ENCODE data around the gene ZXDA. TPM values are rescaled to one million over a fixed set of nuclear protein-coding genes. Genes with fewer than 3 reads are reported as not detected.
A peak's percentile ranks its signal among the peaks of the same experiment; 100 is the strongest.
"Not testable (repeated sequence)": the region's sequence is repeated elsewhere in the genome, so short reads cannot be mapped to it uniquely, and the experiment has no call there.

The ZXDA gene
- 1 to 10 TPM; 3.4 to 3.6 TPM for total RNA-seq
- long read RNA-seq, full-length matches to known transcripts: 2 of 2 reads
- long read RNA-seq, partial matches to known transcripts: 0 of 2 reads
- long read RNA-seq, other reads (novel, unspliced or antisense): 0 of 2 reads

- not testable (repeated sequence) for DNase-seq
- peak; percentile 77 to 89 for ATAC-seq
- intact Hi-C loops (cut with DNase I): loop anchor here in 1 of 2 donors (5.0 kb wide), 1 partner anchor 318 kb away; the partner anchor contains the start of gene ZXDB
Observed at GRCh38 chrX:57910287-57910912, at the start of gene ZXDA. ZXDA (minus strand) TSS chrX:57910458; CDS start chrX:57910420, 38 bp downstream.

GRCh38 chrX:57952320-57952678 lies 42.0 kb upstream of the ZXDA start:
- DNase-seq: peak; percentile 29
- peak in 1 of 2 donors; percentile 50 for ATAC-seq
- intact Hi-C loops (cut with DNase I): no loop called here

- ATAC-seq (peak; percentile 41 to 83), DNase-seq (peak; percentile 33)
- intact Hi-C loops (cut with DNase I): no loop called here
Observed at GRCh38 chrX:57951666-57952319, 41.5 kb upstream of the ZXDA start.

GRCh38 chrX:57933321-57933720 lies 23.1 kb upstream of the ZXDA start:
- ATAC-seq (no peak), DNase-seq (no peak)
- intact Hi-C loops (cut with DNase I): no loop called here

- ATAC-seq (no peak), DNase-seq (no peak)
- intact Hi-C loops (cut with DNase I): no loop called here
Observed at GRCh38 chrX:57932266-57932665, 22.0 kb upstream of the ZXDA start.

- ATAC-seq (no peak), DNase-seq (no peak)
- intact Hi-C loops (cut with DNase I): no loop called here
Observed at GRCh38 chrX:57930051-57930450, 19.8 kb upstream of the ZXDA start.

GRCh38 chrX:57929373-57929772 lies 19.1 kb upstream of the ZXDA start:
- peak in 1 of 2 donors; percentile 44 for ATAC-seq
- intact Hi-C loops (cut with DNase I): loop anchor here in 1 of 2 donors (10.0 kb wide), 1 partner anchor 95 kb away; no protein-coding TSS in a partner anchor
- DNase-seq: no peak

- DNase-seq: no peak
- no peak for ATAC-seq
- intact Hi-C loops (cut with DNase I): loop anchor here in 1 of 2 donors (10.0 kb wide), 1 partner anchor 99 kb away; no protein-coding TSS in a partner anchor
Observed at GRCh38 chrX:57925806-57926205, 15.5 kb upstream of the ZXDA start.

- ATAC-seq (peak; percentile 37 to 65), DNase-seq (peak; percentile 29)
- intact Hi-C loops (cut with DNase I): loop anchor here (2.0 to 5.0 kb wide), 3 partner anchors 77 to 98 kb away; no protein-coding TSS in a partner anchor
Observed at GRCh38 chrX:57918750-57919436, 8.6 kb upstream of the ZXDA start.

GRCh38 chrX:57915680-57916079 lies 5.4 kb upstream of the ZXDA start:
- DNase-seq (no peak), ATAC-seq (no peak)
- intact Hi-C loops (cut with DNase I): loop anchor here (5.0 kb wide), 2 partner anchors 73 to 93 kb away; no protein-coding TSS in a partner anchor

GRCh38 chrX:57909595-57910286 lies 517 bp downstream of the ZXDA start:
- intact Hi-C loops (cut with DNase I): loop anchor here in 1 of 2 donors (5.0 kb wide), 1 partner anchor 317 kb away; the partner anchor contains the start of gene ZXDB
- DNase-seq (peak; percentile 49), ATAC-seq (peak; percentile 85 to 93)

GRCh38 chrX:57908972-57909594 lies 1.2 kb downstream of the ZXDA start:
- DNase-seq; intact Hi-C loops (cut with DNase I): not testable (repeated sequence)
- peak in 1 of 2 donors; percentile 7 for ATAC-seq

GRCh38 chrX:57906790-57907189 lies 3.5 kb downstream of the ZXDA start:
- DNase-seq (no peak), ATAC-seq (no peak)
- intact Hi-C loops (cut with DNase I): no loop called here

GRCh38 chrX:57905141-57905540 lies 5.1 kb downstream of the ZXDA start:
- ATAC-seq (no peak), DNase-seq (no peak)
- intact Hi-C loops (cut with DNase I): no loop called here

- ATAC-seq: no peak
Observed at GRCh38 chrX:57904176-57904880, 5.9 kb downstream of the ZXDA start.

GRCh38 chrX:57902633-57903032 lies 7.6 kb downstream of the ZXDA start:
- intact Hi-C loops (cut with DNase I): no loop called here

More at GRCh38 chrX:57904176-57904880, 5.9 kb downstream of the ZXDA start:
- no peak for DNase-seq
- intact Hi-C loops (cut with DNase I): no loop called here

GRCh38 chrX:57901466-57901865 lies 8.8 kb downstream of the ZXDA start:
- ATAC-seq (no peak), DNase-seq (no peak)
- intact Hi-C loops (cut with DNase I): no loop called here

More at GRCh38 chrX:57902633-57903032, 7.6 kb downstream of the ZXDA start:
- DNase-seq (no peak), ATAC-seq (no peak)

GRCh38 chrX:57900975-57901374 lies 9.3 kb downstream of the ZXDA start:
- DNase-seq: no peak

More at GRCh38 chrX:57900975-57901374, 9.3 kb downstream of the ZXDA start:
- intact Hi-C loops (cut with DNase I): no loop called here
- peak; percentile 61 to 82 for ATAC-seq

Measured in left cardiac atrium (tissue), 4 donors.